ENCODE measurements around the gene GLI2. TPM values are rescaled to one million over a fixed set of nuclear protein-coding genes. Genes with fewer than 3 reads are reported as not detected.

Gene GLI2
- total RNA-seq, 2 experiments from 2014 or later, result not detected

- CTCF ChIA-PET (ENCODE audit: unreplicated experiment), result interaction anchor here (1.1 kb wide), 1 partner anchor 10 kb away, joined by 3 read pairs; no protein-coding TSS in a partner anchor
- no peak for TF ChIP-seq EZH2phosphoT487 (IDR thresholded peaks at IDR 0.05; ENCODE audit: borderline replicate concordance, low read depth, low read length)
- TF ChIP-seq CTCF (conservative IDR thresholded peaks at IDR 0.05; ENCODE audit: low read length), result no peak
These were observed 34.6 kb upstream of the GLI2 start for GRCh38 chr2:120701096-120701495.

GRCh38 chr2:120701499-120701898, 34.2 kb upstream of the GLI2 start:
- H4K20me1 ChIP-seq (ENCODE audit: insufficient read depth, low read length), result no peaks in the 10 kb centered on the region; the same call in 1 of the 2 replicates
- CTCF ChIA-PET (ENCODE audit: unreplicated experiment), result interaction anchor here (1.1 kb wide), 1 partner anchor 9 kb away, joined by 3 read pairs; no protein-coding TSS in a partner anchor
- no peaks in the 10 kb centered on the region for H3K4me1 ChIP-seq (ENCODE audit: insufficient read depth, low read length, poor library complexity, severe bottlenecking)
- H2AFZ ChIP-seq (ENCODE audit: low read length), result no peak overlapping the region
- TF ChIP-seq CTCF (conservative IDR thresholded peaks at IDR 0.05; ENCODE audit: low read length), result no peak
- no peak for TF ChIP-seq EZH2phosphoT487 (IDR thresholded peaks at IDR 0.05; ENCODE audit: borderline replicate concordance, low read depth, low read length)
- no peaks in the 10 kb centered on the region for H3K36me3 ChIP-seq (ENCODE audit: insufficient read depth, low read length)
- no peaks in the 10 kb centered on the region for H3K79me2 ChIP-seq (ENCODE audit: insufficient read depth, low read depth, low read length)
- POLR2A ChIA-PET, result no interaction called here
- H3K27ac ChIP-seq (ENCODE audit: low read depth, low read length, poor library complexity, severe bottlenecking), result no peak overlapping the region
- no TSS peak for BruUV-seq (replicated peaks)
- DNase-seq (ENCODE audit: low spot score), result no peak
- intact Hi-C loops (cut with micrococcal nuclease; ENCODE audit: unreplicated experiment), result no loop called here
- H3K4me3 ChIP-seq (ENCODE audit: low read depth, low read length, poor library complexity, severe bottlenecking), result no peak overlapping the region
- no peaks in the 10 kb centered on the region for H3K9me2 ChIP-seq (ENCODE audit: insufficient read depth, low read length)
- H3K9me3 ChIP-seq (ENCODE audit: low read length), result no peaks in the 10 kb centered on the region
- no peak overlapping the region for H3K4me2 ChIP-seq (ENCODE audit: low read length)

More at GRCh38 chr2:120701096-120701495, 34.6 kb upstream of the GLI2 start:
- Histone ChIP-seq H3K9me3 (ENCODE audit: low read length) (no peaks in the 10 kb centered on the region), H2AFZ (ENCODE audit: low read length) (no peak overlapping the region), H3K36me3 (ENCODE audit: insufficient read depth, low read length) (no peaks in the 10 kb centered on the region), H3K4me2 (ENCODE audit: low read length) (no peak overlapping the region), H3K4me3 (ENCODE audit: low read depth, low read length, poor library complexity, severe bottlenecking) (no peak overlapping the region), H3K27ac (ENCODE audit: low read depth, low read length, poor library complexity, severe bottlenecking) (no peak overlapping the region), H3K79me2 (ENCODE audit: insufficient read depth, low read depth, low read length) (no peaks in the 10 kb centered on the region), H4K20me1 (ENCODE audit: insufficient read depth, low read length) (no peaks in the 10 kb centered on the region), H3K9me2 (ENCODE audit: insufficient read depth, low read length) (no peaks in the 10 kb centered on the region), H3K4me1 (ENCODE audit: insufficient read depth, low read length, poor library complexity, severe bottlenecking) (no peaks in the 10 kb centered on the region)
- intact Hi-C loops (cut with micrococcal nuclease; ENCODE audit: unreplicated experiment), result no loop called here
- DNase-seq (ENCODE audit: low spot score), result no peak
- POLR2A ChIA-PET, result no interaction called here
- BruUV-seq (replicated peaks), result no TSS peak

GRCh38 chr2:120702061-120702460, 33.6 kb upstream of the GLI2 start:
- Histone ChIP-seq H3K4me3 (ENCODE audit: low read depth, low read length, poor library complexity, severe bottlenecking) (no peak overlapping the region), H4K20me1 (ENCODE audit: insufficient read depth, low read length) (no peaks in the 10 kb centered on the region; the same call in 1 of the 2 replicates), H3K9me2 (ENCODE audit: insufficient read depth, low read length) (no peaks in the 10 kb centered on the region), H3K36me3 (ENCODE audit: insufficient read depth, low read length) (no peaks in the 10 kb centered on the region), H3K4me2 (ENCODE audit: low read length) (no peak overlapping the region), H3K27ac (ENCODE audit: low read depth, low read length, poor library complexity, severe bottlenecking) (no peak overlapping the region), H2AFZ (ENCODE audit: low read length) (no peak overlapping the region), H3K79me2 (ENCODE audit: insufficient read depth, low read depth, low read length) (no peaks in the 10 kb centered on the region), H3K4me1 (ENCODE audit: insufficient read depth, low read length, poor library complexity, severe bottlenecking) (no peaks in the 10 kb centered on the region), H3K9me3 (ENCODE audit: low read length) (no peaks in the 10 kb centered on the region)
- ChIA-PET CTCF (ENCODE audit: unreplicated experiment) (interaction anchor here (1.1 kb wide), 1 partner anchor 9 kb away, joined by 3 read pairs; no protein-coding TSS in a partner anchor), POLR2A (no interaction called here)
- intact Hi-C loops (cut with micrococcal nuclease; ENCODE audit: unreplicated experiment), result no loop called here
- no peak for TF ChIP-seq CTCF (conservative IDR thresholded peaks at IDR 0.05; ENCODE audit: low read length)
- TF ChIP-seq EZH2phosphoT487 (IDR thresholded peaks at IDR 0.05; ENCODE audit: borderline replicate concordance, low read depth, low read length), result no peak
- no TSS peak for BruUV-seq (replicated peaks)
- DNase-seq (ENCODE audit: low spot score), result no peak
